H54 (cell line): ENCODE measurements around the gene RIPOR3.
"Not testable (repeated sequence)": the region's sequence is repeated elsewhere in the genome, so short reads cannot be mapped to it uniquely, and the experiment has no call there.

ENCODE experiments used
- DNase-seq: peaks from one replicate; pipeline ENCODE4 v3.0.0; 2011; ENCODE audit warnings: low spot score, mixed read lengths; ENCODE audit not compliant: insufficient read length
- FAIRE-seq: peaks from 3 replicates; lab custom pipeline; 2011; peaks lifted over from hg19 to GRCh38; lab: Jason Lieb, UNC
- POLR2A ChIP-seq: IDR thresholded peaks from 2 replicates; pipeline ENCODE4 v1.6.1; 2011; ENCODE audit warnings: low read depth, mild to moderate bottlenecking, low read length

The RIPOR3 gene

GRCh38 chr20:50571466-50571865 lies 119.9 kb downstream of the RIPOR3 start:
- FAIRE-seq (no peak), DNase-seq (no peak)
- TF ChIP-seq POLR2A: no peak

GRCh38 chr20:50569864-50570836 lies 121.2 kb downstream of the RIPOR3 start:
- FAIRE-seq: no peak
- DNase-seq: no peak
- TF ChIP-seq POLR2A: no peak

GRCh38 chr20:50569487-50569863 lies 121.9 kb downstream of the RIPOR3 start:
- not testable (repeated sequence) for DNase-seq, FAIRE-seq

GRCh38 chr20:50568549-50568942 lies 122.8 kb downstream of the RIPOR3 start:
- FAIRE-seq: no peak
- no peak for TF ChIP-seq POLR2A
- no peak for DNase-seq

GRCh38 chr20:50567860-50568548 lies 123.3 kb downstream of the RIPOR3 start:
- TF ChIP-seq POLR2A: no peak
- DNase-seq (no peak), FAIRE-seq (no peak)

- no peak for DNase-seq
- no peak for TF ChIP-seq POLR2A
- FAIRE-seq: no peak
Measured at GRCh38 chr20:50565871-50566270, 125.5 kb downstream of the RIPOR3 start.

GRCh38 chr20:50565383-50565782 lies 126.0 kb downstream of the RIPOR3 start:
- no peak for DNase-seq
- no peak for TF ChIP-seq POLR2A
- FAIRE-seq: no peak

- FAIRE-seq (no peak), DNase-seq (no peak)
- no peak for TF ChIP-seq POLR2A
Measured at GRCh38 chr20:50563133-50563944, 128.0 kb downstream of the RIPOR3 start.

- no peak for TF ChIP-seq POLR2A
- FAIRE-seq: no peak
- DNase-seq: no peak
Measured at GRCh38 chr20:50562262-50562701, 129.1 kb downstream of the RIPOR3 start.

- FAIRE-seq (no peak), DNase-seq (peak; percentile 73)
- no peak for TF ChIP-seq POLR2A
Measured at GRCh38 chr20:50561379-50562078, 129.8 kb downstream of the RIPOR3 start.

GRCh38 chr20:50560867-50561266 lies 130.5 kb downstream of the RIPOR3 start:
- no peak for FAIRE-seq
- DNase-seq: no peak

GRCh38 chr20:50559856-50560638 lies 131.3 kb downstream of the RIPOR3 start:
- TF ChIP-seq POLR2A: no peak
- FAIRE-seq (no peak), DNase-seq (no peak)

More at GRCh38 chr20:50560867-50561266, 130.5 kb downstream of the RIPOR3 start:
- TF ChIP-seq POLR2A: no peak

GRCh38 chr20:50559149-50559548 lies 132.2 kb downstream of the RIPOR3 start:
- FAIRE-seq (no peak), DNase-seq (no peak)
- TF ChIP-seq POLR2A: no peak
